Effector CD4-positive, alpha-beta T cell (primary cell): Measurements from ENCODE around the gene PHKB.
A peak's percentile ranks its signal among the peaks of the same experiment; 100 is the strongest.
"Not testable (repeated sequence)": the region's sequence is repeated elsewhere in the genome, so short reads cannot be mapped to it uniquely, and the experiment has no call there.

Experiments used
- DNase-seq: peaks from one replicate; pipeline ENCODE4 v3.0.0-alpha.2; 2020

PHKB gene

DNA sequence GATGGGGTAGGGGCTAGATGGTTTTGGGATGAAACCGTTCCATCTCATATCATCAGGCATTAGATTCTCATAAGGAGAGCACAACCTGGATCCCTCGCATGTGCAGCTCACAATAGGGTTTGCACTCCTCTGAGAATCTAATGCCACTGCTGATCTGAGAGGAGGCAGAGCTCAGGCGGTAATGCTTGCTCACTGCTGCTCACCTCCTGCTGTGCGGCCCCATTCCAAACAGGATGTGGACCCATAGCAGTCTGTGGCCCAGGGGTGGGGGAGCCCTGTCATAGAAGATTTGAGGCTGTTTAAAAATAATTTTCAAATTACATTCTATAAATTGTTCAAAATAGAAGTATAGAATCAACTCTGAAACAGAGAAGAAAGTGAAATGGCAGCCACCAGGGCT lies 50.8 kb downstream of the PHKB start:
- no peak for DNase-seq

DNA sequence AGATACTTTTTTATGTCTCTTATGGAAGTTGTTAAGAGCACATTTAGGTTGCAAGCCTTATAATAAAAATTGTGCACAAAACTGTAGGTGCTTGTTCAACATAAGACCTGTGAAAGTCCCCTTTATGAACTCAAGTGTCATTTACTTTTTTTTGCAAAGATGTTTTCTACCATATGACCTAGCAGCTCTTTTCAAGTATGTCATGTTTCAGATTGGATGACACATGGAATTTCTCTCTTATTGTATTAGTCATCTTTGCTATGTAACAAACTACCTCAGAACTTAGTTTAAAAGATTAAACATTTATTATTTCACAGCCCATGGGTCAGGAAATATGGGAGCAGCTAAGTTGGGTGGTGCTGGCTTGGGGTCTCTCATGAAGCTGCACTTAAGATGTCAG lies 57.9 kb downstream of the PHKB start:
- DNase-seq, result no peak

- DNase-seq, result no peak
Measured at GRCh38 chr16:47519546-47519945, 58.4 kb downstream of the PHKB start.

DNA sequence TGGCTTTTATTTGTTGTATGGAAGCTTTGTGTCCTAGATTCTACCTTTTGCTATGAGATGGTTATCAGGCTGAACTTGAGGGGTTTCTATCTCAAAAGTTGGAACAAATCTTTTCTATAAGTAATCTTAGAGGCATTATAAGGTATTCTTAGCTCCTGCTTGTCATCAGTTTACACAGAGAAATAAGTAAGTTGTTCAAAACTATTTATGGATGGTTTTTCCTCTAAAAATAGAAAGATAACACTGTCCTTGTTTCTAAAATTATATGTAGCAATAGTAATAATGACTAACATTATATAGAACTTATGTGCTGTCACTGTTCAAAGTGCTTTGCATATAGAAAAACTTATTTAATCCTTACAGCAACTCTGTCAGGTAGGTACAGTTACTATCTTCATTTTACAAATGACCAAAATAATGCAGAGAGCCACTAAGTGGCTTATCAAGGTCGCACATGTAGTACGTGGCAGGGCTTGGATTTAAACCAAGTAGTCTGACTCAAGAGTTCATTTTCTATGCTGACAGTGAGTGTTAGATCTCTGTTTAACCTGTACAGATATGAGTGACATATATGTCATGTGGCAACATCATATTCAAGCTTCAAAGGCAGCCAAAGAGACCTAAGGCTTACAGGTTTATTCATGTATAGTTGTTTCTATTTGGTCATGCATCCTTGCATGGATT lies 59.0 kb downstream of the PHKB start:
- DNase-seq, result no peak

DNA sequence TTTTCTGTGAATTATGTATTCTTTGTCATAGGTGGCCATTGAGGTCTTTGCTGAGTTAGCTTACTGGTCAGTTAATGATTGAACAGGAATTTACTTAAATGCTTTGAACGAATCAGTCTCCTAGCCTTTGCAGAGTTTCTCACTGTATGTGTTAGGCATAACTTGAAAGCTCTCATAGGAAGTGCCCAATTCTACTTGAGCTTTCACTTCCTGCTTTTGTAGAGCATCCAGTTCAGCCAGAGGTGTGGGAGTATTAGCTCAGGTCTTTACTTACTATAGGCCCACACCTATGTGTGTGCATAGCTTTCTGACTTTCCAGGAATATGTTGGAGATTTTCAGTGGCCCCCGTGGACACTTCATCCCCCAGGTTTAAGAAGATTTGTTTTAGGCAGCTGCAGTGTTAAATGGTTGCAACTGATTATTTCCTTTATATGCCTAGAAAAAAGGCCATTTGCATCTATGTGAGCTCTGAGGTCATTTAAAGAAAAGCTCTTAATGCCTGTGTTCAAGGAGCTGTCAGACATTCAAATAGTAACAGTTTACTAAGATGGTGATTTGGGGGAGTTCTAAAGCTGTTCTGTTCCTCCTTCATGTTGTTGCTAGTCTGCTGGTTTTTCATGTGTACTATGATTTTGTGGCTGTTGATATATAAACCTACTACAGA lies 62.3 kb downstream of the PHKB start:
- no peak for DNase-seq

DNA sequence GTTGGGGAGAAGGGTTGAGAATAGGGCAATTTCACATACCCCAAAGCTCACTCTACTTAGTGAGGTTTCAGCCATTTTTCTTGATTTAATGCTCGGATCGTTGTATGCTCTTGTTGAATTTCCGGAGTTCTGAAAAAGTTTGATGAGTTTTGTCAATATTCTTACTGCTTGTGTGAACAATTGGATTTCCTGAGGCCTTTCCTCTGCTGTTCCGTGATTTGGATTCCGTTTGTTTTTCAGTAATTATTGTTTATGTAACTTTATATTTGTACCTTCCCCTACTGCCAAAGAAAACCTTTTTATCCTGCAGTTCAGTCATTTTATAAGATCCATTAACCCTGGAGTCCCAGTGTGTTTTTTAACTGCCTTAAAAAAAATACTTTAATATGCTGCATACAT lies 62.9 kb downstream of the PHKB start:
- DNase-seq, result no peak

GRCh38 chr16:47528431-47528830 lies 67.3 kb downstream of the PHKB start:
- no peak for DNase-seq

DNA sequence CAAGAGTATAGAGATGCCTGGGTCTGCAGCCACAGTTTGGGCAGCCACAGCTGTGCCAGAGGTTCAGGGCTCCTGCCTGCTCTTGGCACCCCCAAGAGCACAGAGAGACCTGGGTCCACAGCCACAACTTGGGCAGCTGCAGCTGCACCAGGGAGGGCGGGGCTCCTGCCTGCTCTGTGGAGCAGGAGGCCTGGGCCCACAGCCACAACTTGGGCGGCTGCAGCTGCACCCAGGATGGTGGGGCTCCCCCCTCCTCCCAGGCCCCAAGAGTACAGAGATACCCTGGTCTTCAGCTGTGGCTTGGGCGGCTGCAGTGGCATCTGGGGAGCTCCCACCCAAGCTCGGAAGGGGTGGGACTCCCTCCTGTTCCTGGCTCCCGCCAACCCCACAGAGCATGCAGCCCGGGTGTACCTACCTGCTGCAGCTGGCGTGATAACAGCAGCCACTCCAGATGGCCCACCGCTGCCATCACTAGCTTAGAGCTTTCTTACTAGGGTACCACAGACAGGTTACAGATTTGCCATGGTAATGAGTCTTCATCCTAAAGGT lies 72.7 kb downstream of the PHKB start:
- DNase-seq, result no peak

DNA sequence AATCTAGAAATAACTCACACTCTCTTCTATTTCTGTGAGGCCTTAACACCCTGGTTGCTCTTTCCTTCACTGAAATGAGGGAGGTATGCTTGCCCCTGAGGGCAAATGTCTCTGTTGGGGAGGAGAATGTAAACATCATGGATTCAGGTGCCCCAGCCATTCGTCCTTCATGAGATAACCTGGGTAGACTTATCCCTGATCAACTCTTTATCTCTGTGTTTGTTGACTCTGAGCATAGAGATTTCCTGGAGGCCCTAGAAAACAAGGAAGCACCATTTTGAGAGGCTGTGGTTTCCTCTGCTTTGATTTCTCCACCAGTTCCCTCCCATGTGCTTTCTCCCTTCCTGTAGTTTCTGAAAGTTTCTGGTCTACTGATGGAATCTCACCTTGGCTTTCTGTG lies 77.3 kb downstream of the PHKB start:
- DNase-seq, result no peak

DNA sequence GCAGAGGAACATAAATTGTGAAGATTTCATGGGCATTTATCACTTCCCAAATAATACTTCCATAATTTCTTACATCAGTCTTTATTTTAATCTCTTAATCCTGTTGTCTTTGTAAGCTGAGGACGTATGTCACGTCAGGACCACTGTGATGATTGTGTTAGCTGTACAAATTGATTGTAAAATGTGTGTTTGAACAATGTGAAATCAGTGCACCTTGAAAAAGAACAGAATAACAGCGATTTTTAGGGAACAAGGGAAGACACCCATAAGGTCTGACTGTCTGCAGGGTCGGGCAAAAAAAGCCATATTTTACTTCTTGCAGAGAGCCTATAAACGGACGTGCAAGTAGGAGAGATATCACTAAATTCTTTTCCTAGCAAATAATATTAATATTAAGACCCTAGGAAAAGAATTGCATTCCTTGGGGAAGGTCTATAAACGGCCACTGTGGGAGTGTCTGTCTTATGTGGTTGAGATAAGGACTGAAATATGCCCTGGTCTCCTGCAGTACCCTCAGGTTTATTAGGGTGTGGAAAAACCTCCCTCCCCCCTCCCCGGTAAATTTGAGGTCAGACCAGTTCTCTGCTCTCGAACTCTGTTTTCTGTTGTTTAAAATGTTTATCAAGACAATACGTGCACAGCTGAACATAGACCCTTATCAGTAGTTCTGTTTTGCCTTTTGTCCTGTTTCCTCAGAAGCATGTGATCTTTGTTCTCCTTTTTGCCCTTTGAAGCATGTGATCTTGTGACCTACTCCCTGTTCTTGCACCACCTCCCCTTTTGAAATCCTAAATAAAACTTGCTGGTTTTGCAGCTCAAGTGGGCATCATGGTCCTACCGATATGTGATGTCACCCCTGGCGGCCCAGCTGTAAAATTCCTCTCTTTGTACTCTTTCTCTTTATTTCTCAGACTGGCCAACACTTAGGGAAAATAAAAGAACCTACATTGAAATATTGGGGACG lies 78.9 kb downstream of the PHKB start:
- DNase-seq, result not testable (repeated sequence)

DNA sequence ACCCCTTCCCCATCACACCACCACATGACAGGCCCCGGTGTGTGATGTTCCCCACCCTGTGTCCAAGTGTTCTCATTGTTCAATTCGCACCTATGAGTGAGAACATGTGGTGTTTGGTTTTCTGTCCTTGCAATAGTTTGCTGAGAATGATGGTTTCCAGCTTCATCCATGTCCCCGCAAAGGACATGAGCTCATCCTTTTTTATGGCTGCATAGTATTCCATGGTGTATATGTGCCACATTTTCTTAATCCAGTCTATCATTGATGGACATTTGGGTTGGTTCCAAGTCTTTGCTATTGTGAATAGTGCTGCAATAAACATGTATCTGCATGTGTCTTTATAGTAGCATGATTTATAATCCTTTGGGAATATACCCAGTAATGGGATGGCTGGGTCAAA lies 80.0 kb downstream of the PHKB start:
- DNase-seq, result not testable (repeated sequence)

DNA sequence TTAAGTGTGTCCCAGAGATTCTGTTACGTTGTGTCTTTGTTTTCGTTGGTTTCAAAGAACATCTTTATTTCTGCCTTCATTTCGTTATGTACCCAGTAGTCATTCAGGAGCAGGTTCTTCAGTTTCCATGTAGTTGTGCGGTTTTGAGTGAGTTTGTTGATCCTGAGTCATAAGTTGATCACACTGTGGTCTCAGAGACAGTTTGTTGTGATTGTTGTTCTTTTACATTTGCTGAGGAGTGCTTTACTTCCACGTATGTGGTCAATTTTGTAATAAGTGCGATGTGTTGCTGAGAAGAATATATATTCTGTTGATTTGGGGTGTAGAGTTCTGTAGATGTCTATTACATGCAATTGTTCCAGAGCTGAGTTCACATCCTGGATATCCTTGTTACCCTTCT lies 83.1 kb downstream of the PHKB start:
- DNase-seq, result not testable (repeated sequence)

- DNase-seq, result not testable (repeated sequence)
Measured at GRCh38 chr16:47551185-47551584, 90.1 kb downstream of the PHKB start.

DNA sequence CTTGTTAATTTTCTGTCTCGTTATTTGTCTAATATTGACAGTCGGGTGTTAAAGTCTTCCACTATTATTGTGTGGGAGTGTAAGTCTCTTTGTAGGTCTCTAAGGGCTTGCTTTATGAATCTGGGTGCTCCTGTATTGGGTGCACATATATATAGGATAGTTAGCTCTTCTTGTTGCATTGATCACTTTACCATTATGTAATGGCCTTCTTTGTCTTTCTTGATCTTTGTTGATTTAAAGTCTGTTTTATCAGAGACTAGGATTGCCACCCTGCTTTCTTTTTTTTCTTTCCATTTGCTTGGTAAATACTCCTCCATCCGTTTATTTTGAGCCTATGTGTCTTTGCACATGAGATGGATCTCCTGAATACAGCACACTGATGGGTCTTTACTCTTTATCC lies 90.6 kb downstream of the PHKB start:
- DNase-seq, result not testable (repeated sequence)

DNA sequence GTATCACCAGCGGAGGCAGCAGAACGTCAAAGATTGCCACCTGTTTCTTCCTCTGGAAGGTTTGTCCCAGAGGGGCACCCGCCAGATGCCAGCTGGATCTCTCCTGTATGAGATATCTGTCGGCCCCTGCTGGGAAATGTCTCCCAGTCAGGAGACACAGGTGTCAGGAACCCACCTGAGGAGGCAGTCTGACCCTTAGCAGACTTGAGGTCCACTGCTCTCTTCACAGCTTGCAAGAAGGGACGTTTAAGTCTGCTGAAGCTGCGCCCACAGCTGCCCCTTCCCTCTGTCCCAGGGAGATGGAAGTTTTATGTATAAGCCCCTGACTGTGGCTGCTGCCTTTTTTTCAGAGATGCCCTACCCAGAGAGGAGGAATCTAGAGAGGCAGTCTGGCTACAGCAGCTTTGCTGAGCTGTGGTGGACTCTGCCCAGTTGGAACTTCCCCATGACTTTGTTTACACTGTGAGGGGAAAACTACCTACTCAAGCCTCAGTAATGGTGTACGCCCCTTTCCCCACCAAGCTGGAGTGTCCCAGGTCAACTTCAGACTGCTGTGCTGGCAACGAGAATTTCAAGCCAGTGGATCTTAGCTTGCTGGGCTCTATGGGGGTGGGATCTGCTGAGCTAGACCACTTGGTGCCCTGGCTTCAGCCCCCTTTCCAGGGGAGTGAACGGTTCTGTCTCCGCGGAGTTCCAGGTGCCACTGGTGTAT lies 92.9 kb downstream of the PHKB start:
- DNase-seq, result no peak

- not testable (repeated sequence) for DNase-seq
Measured at GRCh38 chr16:47554587-47554986, 93.5 kb downstream of the PHKB start.

- DNase-seq, result no peak
Measured at GRCh38 chr16:47561286-47561685, 100.2 kb downstream of the PHKB start.

GRCh38 chr16:47562366-47562765 lies 101.2 kb downstream of the PHKB start:
- no peak for DNase-seq

GRCh38 chr16:47565454-47565853 lies 104.3 kb downstream of the PHKB start:
- DNase-seq, result peak; percentile 3

GRCh38 chr16:47567321-47567720 lies 106.2 kb downstream of the PHKB start:
- DNase-seq, result no peak

DNA sequence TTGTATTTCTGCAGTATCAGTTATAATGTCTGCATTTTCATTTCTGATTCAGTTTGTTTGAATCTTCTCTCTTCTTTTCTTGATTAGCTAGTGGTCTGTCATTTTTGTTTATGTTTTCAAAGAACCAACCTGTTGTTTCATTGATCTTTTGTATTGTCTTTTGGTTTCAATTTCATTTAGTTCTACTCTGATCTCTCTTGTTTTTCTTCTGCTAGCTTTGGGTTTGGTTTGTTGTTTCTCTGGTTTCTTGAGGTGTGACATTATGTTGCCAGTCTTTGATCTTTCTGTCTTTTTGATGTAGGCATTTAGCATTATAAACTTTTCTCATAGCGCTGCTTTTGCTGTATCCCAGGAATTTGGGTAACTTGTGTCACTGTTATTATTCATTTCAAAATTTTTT lies 107.2 kb downstream of the PHKB start:
- DNase-seq, result no peak

DNA sequence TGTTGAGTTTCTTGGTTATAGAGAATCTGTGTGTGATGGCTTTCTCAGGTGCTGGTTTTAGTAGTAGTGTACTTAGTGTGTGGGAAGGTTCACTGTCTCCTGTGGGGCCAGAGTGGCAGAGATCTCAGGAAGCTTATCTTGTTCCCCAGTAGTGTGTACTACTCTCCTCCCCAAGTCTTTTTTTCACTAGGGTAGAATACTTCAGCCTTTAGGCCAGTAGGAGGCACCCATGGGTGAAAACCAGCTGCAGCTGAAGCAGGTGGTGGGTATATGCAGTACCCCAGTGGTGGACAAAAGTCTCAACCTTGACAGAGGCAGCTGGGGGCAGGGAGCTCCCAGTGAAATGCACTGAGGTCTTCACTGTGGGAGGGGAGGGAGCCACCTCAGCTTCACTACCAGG lies 109.9 kb downstream of the PHKB start:
- no peak for DNase-seq

DNA sequence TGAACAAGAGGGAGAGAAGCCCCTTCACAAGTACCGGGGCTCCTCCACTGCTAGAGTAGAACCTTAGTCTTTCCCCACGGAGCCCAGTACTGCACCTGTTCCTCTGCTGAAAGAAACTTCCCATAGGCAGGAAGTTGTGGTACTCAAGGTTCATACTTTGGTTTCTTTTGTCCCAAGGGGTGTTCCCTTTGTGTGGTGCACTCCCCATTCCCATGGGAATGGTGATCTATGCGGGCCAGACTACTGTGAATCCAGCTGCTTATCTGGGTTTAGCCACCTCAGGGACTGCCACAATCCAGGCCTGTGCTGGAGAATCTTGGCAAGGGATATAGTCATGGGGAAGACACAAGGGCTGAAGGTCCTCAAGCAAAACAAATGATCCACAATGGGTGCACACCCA lies 110.6 kb downstream of the PHKB start:
- DNase-seq, result no peak
